B cell (primary cell): ENCODE measurements around the gene HK2. TPM values are rescaled to one million over a fixed set of nuclear protein-coding genes. Genes with fewer than 3 reads are reported as not detected.

Experiments
- ATAC-seq: fragments of 200-7000 bp; cut with Tn5 transposase; one replicate; pipeline ENCODE4 v1.10.0; 2021; ENCODE audit warnings: low read depth, mild to moderate bottlenecking, moderate number of reproducible peaks, moderate library complexity
- CTCF ChIA-PET: fragments of 350-600 bp; sonication (Branson Sonifier 250); formaldehyde crosslinking; loops from one replicate; lab custom pipeline; 2021; ENCODE audit warnings: antibody characterized with exemption, inconsistent platforms; lab: Charles Lee
- POLR2A ChIA-PET: fragments of 350-600 bp; sonication (Branson Sonifier 250); formaldehyde crosslinking; loops from one replicate; lab custom pipeline; 2021; ENCODE audit warnings: antibody characterized with exemption; lab: Charles Lee
- DNase-seq: peaks from one replicate; pipeline ENCODE4 v3.0.0; 2013
- H2AFZ ChIP-seq: 2 replicates; pipeline ENCODE4 v1.6.1; 2012; ENCODE audit warnings: mild to moderate bottlenecking, low read depth, low read length; ENCODE audit not compliant: insufficient read depth, poor library complexity, severe bottlenecking
- H3K27ac ChIP-seq, 2 donors: 1 replicate in 1 of 2; 2 replicates in 1 of 2; pipeline ENCODE4 v1.5.1; 2012 to 2013; ENCODE audit warnings: low read length in 2 of 2, mild to moderate bottlenecking in 2 of 2, moderate library complexity in 1 of 2
- H3K27me3 ChIP-seq, 4 experiments: fragments of 200-600 bp in 1 of 4; sonication (generic) in 1 of 4; replicated peaks in 1 of 4; 1 replicate in 2 of 4; 2 replicates in 2 of 4; pipeline versions ENCODE4 v1.6.1 to v1.7.0; 2013 to 2016; ENCODE audit warnings: low read length in 3 of 4, mild to moderate bottlenecking in 2 of 4, mixed read lengths in 1 of 4, moderate library complexity in 1 of 4; ENCODE audit not compliant: insufficient read depth in 4 of 4, control insufficient read depth in 3 of 4; ENCODE audit errors: control extremely low read depth in 1 of 4
- H3K36me3 ChIP-seq, 2 experiments: replicated peaks in 1 of 2; 1 replicate in 1 of 2; 2 replicates in 1 of 2; pipeline versions ENCODE4 v1.6.1 to v1.7.1; 2013; ENCODE audit warnings: low read length in 1 of 2; ENCODE audit not compliant: insufficient read depth in 2 of 2, control insufficient read depth in 1 of 2; ENCODE audit errors: control extremely low read depth in 1 of 2, extremely low read depth in 1 of 2
- H3K4me1 ChIP-seq, 2 donors: fragments of 200-600 bp in 1 of 2; sonication (generic) in 1 of 2; 1 replicate in 1 of 2; 2 replicates in 1 of 2; pipeline versions ENCODE4 v1.5.1 to v1.6.1; 2013 to 2017; ENCODE audit warnings: low read length in 2 of 2; ENCODE audit not compliant: control insufficient read depth in 2 of 2, insufficient read depth in 2 of 2
- H3K4me2 ChIP-seq: replicated peaks from 2 replicates; pipeline ENCODE3; 2012; ENCODE audit warnings: mild to moderate bottlenecking, low read depth, low read length; ENCODE audit not compliant: poor library complexity, severe bottlenecking
- H3K4me3 ChIP-seq, 5 experiments: fragments of 200-600 bp in 1 of 5; sonication (generic) in 1 of 5; 1 replicate in 3 of 5; 2 replicates in 2 of 5; pipeline versions ENCODE4 v1.5.1 to v1.7.0; 2011 to 2016; ENCODE audit warnings: low read length in 4 of 5, mild to moderate bottlenecking in 4 of 5, low read depth in 2 of 5, control low read depth in 1 of 5, moderate library complexity in 1 of 5; ENCODE audit not compliant: insufficient read depth in 1 of 5; ENCODE audit errors: control extremely low read depth in 1 of 5, extremely low read depth in 1 of 5
- H3K79me2 ChIP-seq: fragments of 200-600 bp; sonication (generic); one replicate; pipeline ENCODE4 v1.6.0; 2016; ENCODE audit warnings: low read length; ENCODE audit not compliant: control insufficient read depth, insufficient read depth
- H3K9ac ChIP-seq: fragments of 200-600 bp; sonication (generic); 2 replicates; pipeline ENCODE4 v1.6.1; 2017; ENCODE audit warnings: mild to moderate bottlenecking, low read length, moderate library complexity
- H3K9me3 ChIP-seq, 3 donors: one replicate each; pipeline versions ENCODE4 v1.6.1 to v1.7.1; 2013; ENCODE audit warnings: low read length in 2 of 3; ENCODE audit not compliant: control insufficient read depth in 2 of 3, insufficient read depth in 1 of 3; ENCODE audit errors: control extremely low read depth in 1 of 3
- H4K20me1 ChIP-seq: 2 replicates; pipeline ENCODE4 v1.6.0; 2012; ENCODE audit warnings: mild to moderate bottlenecking, low read length; ENCODE audit not compliant: insufficient read depth, control insufficient read depth, poor library complexity, severe bottlenecking
- H3K27ac Mint-ChIP-seq: one replicate; pipeline ENCODE4 v1.8.0; 2021; ENCODE audit warnings: mixed read lengths
- H3K27me3 Mint-ChIP-seq: one replicate; pipeline ENCODE4 v1.8.0; 2021; ENCODE audit warnings: mixed read lengths
- H3K4me1 Mint-ChIP-seq: one replicate; pipeline ENCODE4 v1.8.0; 2021; ENCODE audit warnings: mixed read lengths
- H3K4me3 Mint-ChIP-seq: one replicate; pipeline ENCODE4 v1.8.0; 2021; ENCODE audit warnings: mixed read lengths
- H3K9me3 Mint-ChIP-seq: one replicate; pipeline ENCODE4 v1.8.0; 2022; ENCODE audit warnings: mixed read lengths; ENCODE audit not compliant: insufficient read depth
- CTCF ChIP-seq: fragments of 200-600 bp; IDR thresholded peaks from one replicate; pipeline ENCODE4 v1.8.0; 2022; ENCODE audit warnings: antibody characterized with exemption, mild to moderate bottlenecking
- EZH2 ChIP-seq: IDR thresholded peaks from 2 replicates; pipeline ENCODE4 v1.6.1; 2012; ENCODE audit warnings: borderline replicate concordance, low read depth, mild to moderate bottlenecking, moderate library complexity, low read length; ENCODE audit not compliant: insufficient read depth, poor library complexity, severe bottlenecking
- WGBS: methylation state at CpG from one replicate; pipeline ENCODE4 v1.1.5; 2013; ENCODE audit warnings: missing lambda C conversion rate; ENCODE audit not compliant: insufficient coverage; 5-methylcytosine and 5-hydroxymethylcytosine counted together
- intact Hi-C: fragments of 100-400 bp; cut with micrococcal nuclease; formaldehyde crosslinking; loops from one replicate; pipeline ENCODE4 v1.10.0; 2022
- polyA plus RNA-seq: library from polyadenylated mRNA; depleted of rRNA; stranded (reverse); fragments of >200 nt; gene quantifications from 2 replicates; pipeline ENCODE4 v1.2.3, GENCODE V29; 2012
- total RNA-seq, 2 donors: library from RNA; stranded (reverse); fragments of 120-200 nt in 1 of 2; gene quantifications; 1 replicate in 1 of 2; 2 replicates in 1 of 2; pipeline versions ENCODE4 v1.2.3 to v1.2.4, GENCODE V29; 2013 to 2022

Gene HK2
- total and polyA plus RNA-seq, 2 donors (not counting 1 experiment from before 2014, with no cell fraction given), result 5.0 to 5.7 TPM

- H3K9me3 ChIP-seq, result no peaks in the 10 kb centered on the region
- Mint-ChIP-seq H3K9me3 (no peaks in the 10 kb centered on the region), H3K4me3 (no peak overlapping the region), H3K4me1 (no peaks in the 10 kb centered on the region), H3K27me3 (no peaks in the 10 kb centered on the region), H3K27ac (no peak overlapping the region)
- WGBS, result no CpG with 5 or more reads among the region's 4 CpGs
- H2AFZ ChIP-seq, result no peak overlapping the region
- H3K4me3 ChIP-seq, result no peak overlapping the region
- TF ChIP-seq CTCF, result no peak
- no peak for TF ChIP-seq EZH2
- ATAC-seq (no peak), DNase-seq (no peak)
- no peak overlapping the region for H3K9ac ChIP-seq
- H3K27me3 ChIP-seq, result no peaks in the 10 kb centered on the region
- no peaks in the 10 kb centered on the region for H3K4me1 ChIP-seq
- ChIA-PET CTCF (no interaction called here), POLR2A (no interaction called here)
- intact Hi-C loops, result no loop called here
- no peak overlapping the region for H3K4me2 ChIP-seq
- H3K36me3 ChIP-seq, result peaks cover 11 to 84% of the 10 kb centered on the region in 2 experiments
- H3K79me2 ChIP-seq, result no peaks in the 10 kb centered on the region
- no peaks in the 10 kb centered on the region for H4K20me1 ChIP-seq
- no peak overlapping the region for H3K27ac ChIP-seq
These were observed 52.9 kb downstream of the HK2 start for GRCh38 chr2:74886811-74887210.

GRCh38 chr2:74887445-74887951 is 53.6 kb downstream of the HK2 start:
- Histone ChIP-seq H3K9me3 (no peaks in the 10 kb centered on the region), H3K4me2 (no peak overlapping the region), H3K4me3 (no peak overlapping the region), H3K36me3 (peaks cover 11 to 77% of the 10 kb centered on the region in 2 experiments), H3K4me1 (no peaks in the 10 kb centered on the region), H3K27ac (no peak overlapping the region), H4K20me1 (no peaks in the 10 kb centered on the region), H2AFZ (no peak overlapping the region), H3K27me3 (no peaks in the 10 kb centered on the region), H3K9ac (no peak overlapping the region), H3K79me2 (no peaks in the 10 kb centered on the region)
- Mint-ChIP-seq H3K9me3 (no peaks in the 10 kb centered on the region), H3K27ac (no peak overlapping the region), H3K4me3 (no peak overlapping the region), H3K27me3 (no peaks in the 10 kb centered on the region), H3K4me1 (no peaks in the 10 kb centered on the region)
- intact Hi-C loops, result no loop called here
- POLR2A ChIA-PET, result no interaction called here
- DNase-seq (no peak), ATAC-seq (no peak)
- 84% methylated on average over 6 of the region's 7 CpGs for WGBS
- TF ChIP-seq CTCF (no peak), EZH2 (no peak)
- CTCF ChIA-PET, result no interaction called here
